Dendritic cell treated with granulocyte-macrophage colony-stimulating factor and Interleukin-4, amounts not matched to agents 40 ng/mL and 50 ng/mL, for 4 days (primary cell): Measurements from ENCODE around the gene SPDYE2B.
"Not testable (repeated sequence)": the region's sequence is repeated elsewhere in the genome, so short reads cannot be mapped to it uniquely, and the experiment has no call there.

ENCODE experiments used
- H3K27ac Mint-ChIP-seq: one replicate; pipeline ENCODE4 v1.8.0; 2022; ENCODE audit warnings: mild to moderate bottlenecking, mixed read lengths
- H3K27me3 Mint-ChIP-seq: one replicate; pipeline ENCODE4 v1.8.0; 2022; ENCODE audit warnings: mild to moderate bottlenecking, mixed read lengths
- H3K36me3 Mint-ChIP-seq: one replicate; pipeline ENCODE4 v1.8.0; 2022; ENCODE audit warnings: low read depth, mixed read lengths
- H3K4me1 Mint-ChIP-seq: one replicate; pipeline ENCODE4 v1.8.0; 2022; ENCODE audit warnings: low read depth, mixed read lengths
- H3K4me3 Mint-ChIP-seq: one replicate; pipeline ENCODE4 v1.8.0; 2022; ENCODE audit warnings: mild to moderate bottlenecking, moderate library complexity, mixed read lengths
- H3K9me3 Mint-ChIP-seq: one replicate; pipeline ENCODE4 v1.8.0; 2022; ENCODE audit warnings: mixed read lengths
- intact Hi-C: fragments of 100-400 bp; cut with micrococcal nuclease; formaldehyde crosslinking; loops from one replicate; pipeline ENCODE4 v1.15.0; 2022

SPDYE2B gene

GRCh38 chr7:102673447-102674067, 23.4 kb downstream of the SPDYE2B start:
- H3K27me3 Mint-ChIP-seq, H3K4me1 Mint-ChIP-seq, H3K27ac Mint-ChIP-seq, H3K9me3 Mint-ChIP-seq, H3K36me3 Mint-ChIP-seq, intact Hi-C loops, H3K4me3 Mint-ChIP-seq: not testable (repeated sequence)

GRCh38 chr7:102675545-102675944, 25.4 kb downstream of the SPDYE2B start:
- H3K4me3 Mint-ChIP-seq, H3K27me3 Mint-ChIP-seq, H3K9me3 Mint-ChIP-seq, H3K36me3 Mint-ChIP-seq, H3K4me1 Mint-ChIP-seq, intact Hi-C loops, H3K27ac Mint-ChIP-seq: not testable (repeated sequence)

GRCh38 chr7:102680780-102681179, 30.7 kb downstream of the SPDYE2B start:
- H3K9me3 Mint-ChIP-seq, intact Hi-C loops, H3K36me3 Mint-ChIP-seq, H3K4me3 Mint-ChIP-seq, H3K4me1 Mint-ChIP-seq, H3K27ac Mint-ChIP-seq, H3K27me3 Mint-ChIP-seq: not testable (repeated sequence)

- H3K27ac Mint-ChIP-seq, H3K27me3 Mint-ChIP-seq, H3K9me3 Mint-ChIP-seq, H3K36me3 Mint-ChIP-seq, H3K4me3 Mint-ChIP-seq, H3K4me1 Mint-ChIP-seq, intact Hi-C loops: not testable (repeated sequence)
These were observed 32.4 kb downstream of the SPDYE2B start for GRCh38 chr7:102682560-102682959.

GRCh38 chr7:102688299-102689036, 38.3 kb downstream of the SPDYE2B start:
- H3K27me3 Mint-ChIP-seq, H3K36me3 Mint-ChIP-seq, H3K27ac Mint-ChIP-seq, H3K4me1 Mint-ChIP-seq, H3K4me3 Mint-ChIP-seq, intact Hi-C loops, H3K9me3 Mint-ChIP-seq: not testable (repeated sequence)

GRCh38 chr7:102689436-102690282, 39.5 kb downstream of the SPDYE2B start:
- intact Hi-C loops, H3K27ac Mint-ChIP-seq, H3K27me3 Mint-ChIP-seq, H3K4me1 Mint-ChIP-seq, H3K9me3 Mint-ChIP-seq, H3K36me3 Mint-ChIP-seq, H3K4me3 Mint-ChIP-seq: not testable (repeated sequence)

- intact Hi-C loops, H3K4me1 Mint-ChIP-seq, H3K27me3 Mint-ChIP-seq, H3K9me3 Mint-ChIP-seq, H3K4me3 Mint-ChIP-seq, H3K36me3 Mint-ChIP-seq, H3K27ac Mint-ChIP-seq: not testable (repeated sequence)
These were observed 40.5 kb downstream of the SPDYE2B start for GRCh38 chr7:102690602-102691001.

GRCh38 chr7:102694008-102694407, 43.9 kb downstream of the SPDYE2B start:
- H3K9me3 Mint-ChIP-seq, H3K27me3 Mint-ChIP-seq, H3K4me1 Mint-ChIP-seq, intact Hi-C loops, H3K4me3 Mint-ChIP-seq, H3K36me3 Mint-ChIP-seq, H3K27ac Mint-ChIP-seq: not testable (repeated sequence)

- H3K9me3 Mint-ChIP-seq, H3K36me3 Mint-ChIP-seq, H3K4me3 Mint-ChIP-seq, H3K27ac Mint-ChIP-seq, H3K4me1 Mint-ChIP-seq, H3K27me3 Mint-ChIP-seq, intact Hi-C loops: not testable (repeated sequence)
These were observed 45.0 kb downstream of the SPDYE2B start for GRCh38 chr7:102695033-102695552.

GRCh38 chr7:102696009-102696408, 45.9 kb downstream of the SPDYE2B start:
- H3K27ac Mint-ChIP-seq, H3K4me1 Mint-ChIP-seq, H3K27me3 Mint-ChIP-seq, intact Hi-C loops, H3K9me3 Mint-ChIP-seq, H3K4me3 Mint-ChIP-seq, H3K36me3 Mint-ChIP-seq: not testable (repeated sequence)

- intact Hi-C loops, H3K4me1 Mint-ChIP-seq, H3K9me3 Mint-ChIP-seq, H3K27me3 Mint-ChIP-seq, H3K36me3 Mint-ChIP-seq, H3K27ac Mint-ChIP-seq, H3K4me3 Mint-ChIP-seq: not testable (repeated sequence)
These were observed 47.8 kb downstream of the SPDYE2B start for GRCh38 chr7:102697642-102698512.

- H3K27me3 Mint-ChIP-seq, H3K4me1 Mint-ChIP-seq, H3K36me3 Mint-ChIP-seq, intact Hi-C loops, H3K27ac Mint-ChIP-seq, H3K9me3 Mint-ChIP-seq, H3K4me3 Mint-ChIP-seq: not testable (repeated sequence)
These were observed 49.0 kb downstream of the SPDYE2B start for GRCh38 chr7:102698962-102699750.
